ENCODE results near the gene UGT1A1. TPM values are rescaled to one million over a fixed set of nuclear protein-coding genes. Genes with fewer than 3 reads are reported as not detected.
"Not testable (repeated sequence)": the region's sequence is repeated elsewhere in the genome, so short reads cannot be mapped to it uniquely, and the experiment has no call there.

The UGT1A1 gene
- total and polyA plus RNA-seq, 7 experiments from 2014 or later, result not detected

DNA sequence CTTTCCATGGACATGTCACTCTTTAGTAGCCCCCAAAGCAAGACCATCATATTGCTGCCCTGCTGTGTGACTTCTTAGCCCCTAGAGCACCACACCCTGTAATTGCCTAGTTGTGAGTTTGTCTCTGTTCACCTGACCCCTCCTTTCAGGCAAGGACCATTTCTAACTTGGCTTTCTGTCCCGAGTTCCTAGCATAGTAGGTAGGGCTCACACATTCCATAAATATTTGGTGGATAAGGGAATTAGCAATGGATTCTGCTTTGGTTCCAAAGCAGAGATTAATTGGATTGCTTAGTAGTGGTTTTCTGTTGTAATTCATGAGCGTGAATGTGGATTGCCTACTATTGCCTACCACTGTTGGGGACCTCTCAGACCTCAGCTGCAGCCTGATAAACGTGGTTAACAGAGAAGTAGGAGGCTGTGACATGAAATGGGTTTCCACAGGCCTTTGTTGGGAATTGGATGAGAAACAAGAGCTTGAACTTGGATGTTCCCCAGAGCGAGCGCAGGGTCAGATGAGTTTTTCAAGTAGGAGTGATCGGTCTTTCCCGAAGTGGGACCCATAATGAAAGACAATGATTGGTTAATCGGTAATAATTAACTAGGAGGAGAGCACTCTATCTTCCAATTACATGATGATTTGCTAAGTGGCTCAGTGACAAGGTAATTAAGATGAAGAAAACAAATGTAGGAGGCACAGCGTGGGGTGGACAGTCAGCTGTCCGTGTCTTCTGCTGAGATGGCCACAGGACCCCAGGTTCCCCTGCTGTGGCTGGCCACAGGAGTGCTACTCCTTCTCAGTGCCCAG is 13.4 kb upstream of the UGT1A1 start:
- DNase-seq, result no peak
- Histone ChIP-seq H3K4me3 (ENCODE audit: low read length) (no peak overlapping the region), H3K27me3 (ENCODE audit: control insufficient read depth in 2 of 2, insufficient read depth in 2 of 2, low read length in 2 of 2) (no peaks in the 10 kb centered on the region), H3K4me1 (ENCODE audit: control insufficient read depth in 2 of 2, insufficient read depth in 2 of 2, low read length in 2 of 2) (no peaks in the 10 kb centered on the region), H3K27ac (ENCODE audit: low read depth, low read length) (no peak overlapping the region), H3K9me3 (ENCODE audit: control insufficient read depth in 2 of 3, low read length in 3 of 3) (peaks cover 0 to 8% (median 0%) of the 10 kb centered on the region in 3 experiments), H3K36me3 (ENCODE audit: control insufficient read depth in 2 of 3, insufficient read depth in 3 of 3, low read length in 3 of 3) (no peaks in the 10 kb centered on the region)
- H3K4me3 Mint-ChIP-seq, result no peak overlapping the region
- peaks cover 0 to 6% (median 0%) of the 10 kb centered on the region in 5 donors for H3K36me3 Mint-ChIP-seq
- ATAC-seq, result no peak
- POLR2A ChIA-PET, result no interaction called here
- CTCF ChIA-PET, result no interaction called here
- H3K27me3 Mint-ChIP-seq, result peaks cover 4 to 39% (median 24%) of the 10 kb centered on the region in 5 donors
- H3K4me1 Mint-ChIP-seq, result no peaks in the 10 kb centered on the region
- intact Hi-C loops (cut with micrococcal nuclease), result no loop called here
- peaks cover 5 to 21% (median 13%) of the 10 kb centered on the region in 11 donors for H3K9me3 Mint-ChIP-seq
- H3K27ac Mint-ChIP-seq, result no peak overlapping the region

DNA sequence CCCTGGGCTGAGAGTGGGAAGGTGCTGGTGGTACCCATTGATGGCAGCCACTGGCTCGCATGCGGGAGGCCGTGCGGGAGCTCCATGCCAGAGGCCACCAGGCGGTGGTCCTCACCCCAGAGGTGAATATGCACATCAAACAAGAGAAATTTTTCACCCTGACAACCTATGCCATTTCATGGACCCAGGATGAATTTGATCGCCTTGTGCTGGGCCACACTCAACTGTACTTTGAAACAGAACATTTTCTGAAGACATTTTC is 12.9 kb upstream of the UGT1A1 start:
- H3K4me3 ChIP-seq (ENCODE audit: low read length), result no peak overlapping the region
- H3K9me3 Mint-ChIP-seq, result peaks cover 8 to 26% (median 13%) of the 10 kb centered on the region in 11 donors
- peaks cover 0 to 6% (median 0%) of the 10 kb centered on the region in 5 donors for H3K36me3 Mint-ChIP-seq
- no peak for ATAC-seq
- no peaks in the 10 kb centered on the region for H3K4me1 Mint-ChIP-seq
- H3K27ac ChIP-seq (ENCODE audit: low read depth, low read length), result no peak overlapping the region
- no peaks in the 10 kb centered on the region for H3K36me3 ChIP-seq (ENCODE audit: control insufficient read depth in 2 of 3, insufficient read depth in 3 of 3, low read length in 3 of 3)
- H3K4me1 ChIP-seq (ENCODE audit: control insufficient read depth in 2 of 2, insufficient read depth in 2 of 2, low read length in 2 of 2), result no peaks in the 10 kb centered on the region
- ChIA-PET POLR2A (no interaction called here), CTCF (no interaction called here)
- H3K4me3 Mint-ChIP-seq, result no peak overlapping the region
- intact Hi-C loops (cut with micrococcal nuclease), result no loop called here
- peaks cover 0 to 8% (median 0%) of the 10 kb centered on the region in 3 experiments for H3K9me3 ChIP-seq (ENCODE audit: control insufficient read depth in 2 of 3, low read length in 3 of 3)
- no peak overlapping the region for H3K27ac Mint-ChIP-seq
- peaks cover 4 to 39% (median 24%) of the 10 kb centered on the region in 5 donors for H3K27me3 Mint-ChIP-seq
- no peaks in the 10 kb centered on the region for H3K27me3 ChIP-seq (ENCODE audit: control insufficient read depth in 2 of 2, insufficient read depth in 2 of 2, low read length in 2 of 2)
- DNase-seq, result no peak

DNA sequence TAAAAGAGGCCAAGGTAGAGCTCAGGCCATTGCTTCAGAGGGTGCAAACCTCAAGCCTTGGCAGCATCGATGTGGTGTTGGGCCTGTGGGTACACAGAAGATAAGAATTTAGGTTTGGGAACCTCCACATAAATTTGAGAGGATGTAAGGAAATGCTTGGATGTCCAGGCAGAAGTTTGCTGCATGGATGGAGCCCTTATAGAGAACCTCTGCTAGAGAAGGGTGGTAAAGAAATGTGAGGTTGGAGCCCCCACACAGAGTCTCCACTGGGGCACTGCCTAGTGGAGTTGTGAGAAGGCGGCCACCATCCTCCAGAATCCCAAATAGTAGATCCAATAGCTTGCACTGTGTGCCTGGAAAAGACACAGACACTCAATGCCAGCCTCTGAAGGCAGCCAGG is 9.4 kb upstream of the UGT1A1 start:
- H3K27ac Mint-ChIP-seq; H3K36me3 Mint-ChIP-seq; ATAC-seq; H3K4me1 ChIP-seq (ENCODE audit: control insufficient read depth in 2 of 2, insufficient read depth in 2 of 2, low read length in 2 of 2); intact Hi-C loops (cut with micrococcal nuclease); H3K9me3 ChIP-seq (ENCODE audit: control insufficient read depth in 2 of 3, low read length in 3 of 3); CTCF ChIA-PET; DNase-seq; H3K4me3 Mint-ChIP-seq; H3K36me3 ChIP-seq (ENCODE audit: control insufficient read depth in 2 of 3, insufficient read depth in 3 of 3, low read length in 3 of 3); H3K4me1 Mint-ChIP-seq; H3K27ac ChIP-seq (ENCODE audit: low read depth, low read length); POLR2A ChIA-PET; H3K4me3 ChIP-seq (ENCODE audit: low read length); H3K27me3 ChIP-seq (ENCODE audit: control insufficient read depth in 2 of 2, insufficient read depth in 2 of 2, low read length in 2 of 2): not testable (repeated sequence)
- peaks cover 4 to 41% (median 26%) of the 10 kb centered on the region in 5 donors for H3K27me3 Mint-ChIP-seq
- peaks cover 10 to 30% (median 15%) of the 10 kb centered on the region in 11 donors for H3K9me3 Mint-ChIP-seq

DNA sequence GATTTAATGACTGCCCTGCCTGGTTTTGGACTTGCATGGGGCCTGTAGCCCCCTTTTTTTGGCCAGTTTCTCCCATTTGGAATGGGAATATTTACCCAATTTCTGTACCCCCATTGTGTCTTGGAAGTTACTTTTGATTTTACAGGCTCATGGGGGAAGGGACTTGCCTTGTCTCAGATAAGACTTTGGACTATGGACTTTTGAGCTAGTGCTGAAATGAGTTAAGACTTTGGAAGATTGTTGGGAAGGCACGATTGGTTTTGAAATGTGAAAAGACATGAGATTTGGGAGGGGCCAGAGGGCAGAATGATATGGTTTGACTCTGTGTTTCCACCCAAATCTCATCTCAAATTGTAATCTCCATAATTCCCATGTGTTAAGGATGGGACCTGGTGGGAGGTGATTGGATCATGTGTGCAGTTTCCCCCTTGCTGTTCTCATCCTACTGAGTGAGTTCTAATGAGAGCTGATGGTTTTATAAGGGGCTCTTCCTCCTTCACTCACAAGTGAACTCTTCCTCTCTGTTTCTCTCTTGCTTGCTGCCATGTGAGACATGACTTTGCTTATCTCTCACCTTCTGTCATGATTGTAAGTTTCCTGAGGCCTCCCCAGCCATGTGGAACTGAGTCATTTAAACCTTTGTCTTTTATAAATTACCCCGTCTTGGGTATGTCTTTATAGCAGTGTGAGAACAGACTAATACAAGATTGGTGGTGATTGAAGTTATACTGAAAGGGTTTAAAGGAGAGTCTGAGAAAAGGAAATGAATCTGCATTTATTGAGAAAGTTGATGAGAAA is 8.7 kb upstream of the UGT1A1 start:
- H3K27ac Mint-ChIP-seq; POLR2A ChIA-PET; H3K36me3 Mint-ChIP-seq; H3K9me3 ChIP-seq (ENCODE audit: control insufficient read depth in 2 of 3, low read length in 3 of 3); H3K36me3 ChIP-seq (ENCODE audit: control insufficient read depth in 2 of 3, insufficient read depth in 3 of 3, low read length in 3 of 3); H3K4me3 Mint-ChIP-seq; ATAC-seq; intact Hi-C loops (cut with micrococcal nuclease); H3K4me1 ChIP-seq (ENCODE audit: control insufficient read depth in 2 of 2, insufficient read depth in 2 of 2, low read length in 2 of 2); H3K27me3 ChIP-seq (ENCODE audit: control insufficient read depth in 2 of 2, insufficient read depth in 2 of 2, low read length in 2 of 2); CTCF ChIA-PET; H3K4me1 Mint-ChIP-seq; H3K4me3 ChIP-seq (ENCODE audit: low read length); H3K27ac ChIP-seq (ENCODE audit: low read depth, low read length); DNase-seq: not testable (repeated sequence)
- Mint-ChIP-seq H3K27me3 (peaks cover 4 to 35% (median 26%) of the 10 kb centered on the region in 5 donors), H3K9me3 (peaks cover 10 to 30% (median 15%) of the 10 kb centered on the region in 11 donors)

DNA sequence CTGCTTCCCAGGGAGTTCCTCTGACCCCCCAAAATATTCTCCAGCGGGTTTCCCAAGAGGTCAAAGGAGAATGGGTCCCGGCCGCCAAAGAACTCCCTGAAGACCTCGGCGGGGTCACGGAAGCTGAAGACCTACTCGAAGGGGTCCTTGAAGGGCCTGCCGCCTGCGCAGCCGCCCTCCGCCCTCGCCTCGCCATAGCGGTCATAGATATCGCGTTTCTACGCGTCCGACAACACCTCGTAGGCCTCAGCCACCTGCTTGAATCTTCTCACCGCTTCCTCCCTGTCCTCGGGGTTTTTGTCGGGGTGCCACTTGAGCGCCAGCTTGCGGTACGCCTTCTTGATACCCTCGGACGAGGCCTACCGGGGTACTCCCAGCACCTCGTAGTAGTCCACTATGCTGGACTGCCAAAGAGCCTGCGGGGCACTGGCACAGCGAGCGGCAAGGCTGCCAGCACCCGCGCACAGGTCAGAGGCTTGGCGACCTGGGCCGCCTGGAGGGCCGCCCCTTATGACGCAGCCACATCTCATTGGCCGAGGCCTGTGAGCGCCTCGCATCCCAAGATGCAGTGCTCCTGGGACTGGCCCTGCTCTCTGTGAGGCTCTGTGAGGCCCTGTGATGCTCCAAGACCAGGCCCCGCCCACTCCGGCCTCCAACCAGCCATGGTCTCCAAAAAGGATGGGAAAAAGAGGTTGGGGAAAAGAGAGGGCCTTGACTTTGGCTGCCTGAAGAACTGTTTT is 5.0 kb upstream of the UGT1A1 start:
- no peak overlapping the region for H3K4me3 Mint-ChIP-seq
- H3K36me3 Mint-ChIP-seq, result peaks cover 0 to 2% (median 0%) of the 10 kb centered on the region in 5 donors
- H3K27ac Mint-ChIP-seq, result no peak overlapping the region
- CTCF ChIA-PET, result no interaction called here
- Histone ChIP-seq H3K36me3 (ENCODE audit: control insufficient read depth in 2 of 3, insufficient read depth in 3 of 3, low read length in 3 of 3) (no peaks in the 10 kb centered on the region), H3K4me1 (ENCODE audit: control insufficient read depth in 2 of 2, insufficient read depth in 2 of 2, low read length in 2 of 2) (no peaks in the 10 kb centered on the region), H3K27me3 (ENCODE audit: control insufficient read depth in 2 of 2, insufficient read depth in 2 of 2, low read length in 2 of 2) (no peaks in the 10 kb centered on the region), H3K27ac (ENCODE audit: low read depth, low read length) (no peak overlapping the region), H3K9me3 (ENCODE audit: control insufficient read depth in 2 of 3, low read length in 3 of 3) (peaks cover 0 to 8% (median 0%) of the 10 kb centered on the region in 3 experiments), H3K4me3 (ENCODE audit: low read length) (no peak overlapping the region)
- H3K4me1 Mint-ChIP-seq, result no peaks in the 10 kb centered on the region
- DNase-seq, result no peak
- H3K9me3 Mint-ChIP-seq, result peaks cover 6 to 26% (median 13%) of the 10 kb centered on the region in 11 donors
- POLR2A ChIA-PET, result no interaction called here
- intact Hi-C loops (cut with micrococcal nuclease), result no loop called here
- peaks cover 0 to 12% (median 7%) of the 10 kb centered on the region in 5 donors for H3K27me3 Mint-ChIP-seq
- no peak for ATAC-seq

DNA sequence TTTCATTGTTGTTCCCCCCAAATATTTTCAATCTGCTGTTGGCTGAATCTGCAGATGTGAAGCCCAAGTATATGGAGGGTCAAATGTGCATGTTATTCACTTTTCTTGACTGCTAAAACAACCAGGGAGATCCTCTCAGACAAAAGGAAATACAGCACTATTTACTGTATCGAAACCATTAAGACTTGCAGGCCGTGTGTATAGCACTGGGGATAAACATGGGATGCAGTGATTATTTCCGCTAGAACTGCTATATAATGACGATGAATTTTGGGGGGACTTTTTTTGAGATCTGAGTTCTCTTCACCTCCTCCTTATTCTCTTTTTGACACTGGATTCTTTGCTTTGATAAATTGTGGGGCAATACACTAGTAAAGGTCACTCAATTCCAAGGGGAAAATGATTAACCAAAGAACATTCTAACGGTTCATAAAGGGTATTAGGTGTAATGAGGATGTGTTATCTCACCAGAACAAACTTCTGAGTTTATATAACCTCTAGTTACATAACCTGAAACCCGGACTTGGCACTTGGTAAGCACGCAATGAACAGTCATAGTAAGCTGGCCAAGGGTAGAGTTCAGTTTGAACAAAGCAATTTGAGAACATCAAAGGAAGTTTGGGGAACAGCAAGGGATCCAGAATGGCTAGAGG is 3.5 kb upstream of the UGT1A1 start:
- no peaks in the 10 kb centered on the region for H3K36me3 Mint-ChIP-seq
- H3K27me3 Mint-ChIP-seq, result peaks cover 0 to 12% (median 4%) of the 10 kb centered on the region in 5 donors
- intact Hi-C loops (cut with micrococcal nuclease), result no loop called here

More for the DNA sequence above, 3.5 kb upstream of the UGT1A1 start:
- Histone ChIP-seq H3K4me3 (ENCODE audit: low read length) (no peak overlapping the region), H3K9me3 (ENCODE audit: control insufficient read depth in 2 of 3, low read length in 3 of 3) (no peaks in the 10 kb centered on the region), H3K27ac (ENCODE audit: low read depth, low read length) (no peak overlapping the region), H3K4me1 (ENCODE audit: control insufficient read depth in 2 of 2, insufficient read depth in 2 of 2, low read length in 2 of 2) (no peaks in the 10 kb centered on the region), H3K27me3 (ENCODE audit: control insufficient read depth in 2 of 2, insufficient read depth in 2 of 2, low read length in 2 of 2) (no peaks in the 10 kb centered on the region), H3K36me3 (ENCODE audit: control insufficient read depth in 2 of 3, insufficient read depth in 3 of 3, low read length in 3 of 3) (no peaks in the 10 kb centered on the region)
- peaks cover 1 to 11% (median 4%) of the 10 kb centered on the region in 11 donors for H3K9me3 Mint-ChIP-seq
- no peak overlapping the region for H3K4me3 Mint-ChIP-seq
- ATAC-seq (no peak), DNase-seq (no peak)
- H3K4me1 Mint-ChIP-seq, result no peaks in the 10 kb centered on the region
- CTCF ChIA-PET, result no interaction called here
- POLR2A ChIA-PET, result no interaction called here
- no peak overlapping the region for H3K27ac Mint-ChIP-seq

Measured in naive thymus-derived CD4-positive, alpha-beta T cell (primary cell).